Stimulated activated CD4-positive, alpha-beta T cell treated with anti-CD3 and anti-CD28 coated beads, Interleukin-4, amount 100 ng/mL, for 1 hour (primary cell): ENCODE data around the gene RNF4.
A peak's percentile ranks its signal among the peaks of the same experiment; 100 is the strongest.
"Not testable (repeated sequence)": the region's sequence is repeated elsewhere in the genome, so short reads cannot be mapped to it uniquely, and the experiment has no call there.

Source experiments
- DNase-seq: peaks from one replicate; pipeline ENCODE4 v3.0.0-alpha.2; 2020

The RNF4 gene, protein sequence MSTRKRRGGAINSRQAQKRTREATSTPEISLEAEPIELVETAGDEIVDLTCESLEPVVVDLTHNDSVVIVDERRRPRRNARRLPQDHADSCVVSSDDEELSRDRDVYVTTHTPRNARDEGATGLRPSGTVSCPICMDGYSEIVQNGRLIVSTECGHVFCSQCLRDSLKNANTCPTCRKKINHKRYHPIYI

DNA sequence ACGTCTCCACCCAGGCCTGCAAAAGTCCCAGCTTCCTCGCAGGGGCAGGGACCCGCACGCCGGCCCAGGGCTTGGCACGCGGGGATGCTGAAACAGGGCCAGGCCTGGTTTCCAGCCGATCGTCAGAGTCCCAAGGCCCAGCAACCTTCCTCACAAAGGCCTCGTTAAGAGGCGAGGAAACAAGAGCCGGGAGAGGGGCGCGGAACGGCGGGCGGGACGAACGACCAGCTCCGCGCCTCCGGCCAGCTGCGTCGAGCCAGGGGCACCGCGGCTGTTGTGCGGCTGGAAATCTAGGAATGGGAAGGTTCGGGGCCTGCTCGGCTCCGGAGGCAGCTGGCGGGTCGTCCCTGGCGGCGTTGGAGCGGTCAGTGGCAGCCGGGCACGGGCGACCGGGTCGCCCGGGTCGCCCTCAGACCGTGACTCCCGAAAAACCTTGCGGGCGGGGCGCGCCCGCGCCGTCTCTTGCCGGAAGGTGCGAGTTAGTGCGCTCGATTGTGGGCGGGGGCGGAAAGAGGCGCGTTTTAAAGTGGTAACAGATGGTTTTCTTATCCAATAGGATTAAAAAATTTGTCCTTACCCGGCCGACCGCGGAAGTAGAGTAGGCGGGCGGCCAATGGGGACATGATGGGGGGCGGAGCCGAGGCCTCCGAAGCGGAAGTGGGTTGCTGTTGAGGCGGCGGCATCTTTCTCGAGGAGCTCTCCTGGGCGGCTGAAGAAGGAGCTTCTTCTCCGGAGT, at the start of gene RNF4:
TSS of gene RNF4 (plus strand) at position 651 of the 736 bp plus-strand sequence. CDS start 21,388 bp downstream, outside the sequence.
- peak; percentile 94 for DNase-seq

DNA sequence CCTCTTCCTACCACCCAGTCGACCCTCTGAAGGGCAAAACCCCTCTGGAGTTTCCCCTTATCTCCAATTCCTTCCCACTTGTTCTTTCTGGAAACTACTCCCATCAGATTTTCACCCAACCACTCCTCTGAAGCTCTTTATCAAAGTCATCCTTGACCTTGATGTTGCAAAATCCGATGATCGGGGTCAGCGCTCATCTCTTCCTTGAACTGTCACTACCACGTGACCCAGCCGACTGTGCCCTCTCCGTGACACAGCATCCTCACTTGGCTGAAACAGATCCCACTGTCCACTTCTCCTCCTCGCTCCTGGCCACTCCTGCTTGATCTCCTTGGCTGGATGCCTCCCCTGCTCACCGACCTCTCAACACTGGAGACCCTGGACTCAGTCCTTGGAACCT, 49.1 kb upstream of the RNF4 start:
- DNase-seq: no peak

DNA sequence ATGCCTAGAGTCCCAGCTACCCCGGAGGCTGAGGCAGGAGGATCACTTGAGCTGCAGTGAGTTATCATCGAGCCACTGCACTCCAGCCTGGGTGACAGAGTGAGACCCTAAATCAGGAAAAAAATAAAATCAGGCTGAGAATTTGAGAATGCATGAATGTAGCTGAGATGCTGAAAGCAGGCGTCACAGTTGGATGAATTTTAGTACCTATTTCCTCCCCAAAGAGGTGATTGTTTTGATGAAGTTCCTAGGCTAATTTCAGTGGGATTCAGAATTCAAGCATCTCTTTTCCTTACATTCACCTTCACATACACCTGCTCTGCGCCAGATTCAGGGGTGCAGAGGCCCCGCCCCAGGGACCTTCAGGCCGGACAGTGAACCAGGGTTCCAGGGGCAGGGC, 47.0 kb upstream of the RNF4 start:
- no peak for DNase-seq

DNA sequence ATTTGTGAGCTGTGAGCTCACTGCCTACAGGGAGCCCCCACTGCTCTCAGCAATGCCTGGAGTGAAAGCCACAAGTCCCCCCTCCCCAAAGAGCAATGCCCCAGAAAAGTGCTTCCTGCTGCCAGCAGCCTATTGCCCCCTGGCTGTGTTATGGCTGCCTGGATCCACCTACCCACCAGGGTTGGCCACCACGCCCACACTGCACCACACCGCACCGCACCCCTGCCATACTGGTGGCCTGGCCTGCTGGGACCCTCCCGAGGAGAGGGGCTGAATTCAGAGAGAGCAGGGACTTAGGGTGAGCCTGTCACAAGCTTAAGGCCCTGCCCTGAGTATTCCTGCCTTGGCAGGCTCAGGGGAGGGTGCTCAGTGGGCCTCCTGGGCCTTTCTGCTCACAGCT, 45.8 kb upstream of the RNF4 start:
- DNase-seq: no peak

DNA sequence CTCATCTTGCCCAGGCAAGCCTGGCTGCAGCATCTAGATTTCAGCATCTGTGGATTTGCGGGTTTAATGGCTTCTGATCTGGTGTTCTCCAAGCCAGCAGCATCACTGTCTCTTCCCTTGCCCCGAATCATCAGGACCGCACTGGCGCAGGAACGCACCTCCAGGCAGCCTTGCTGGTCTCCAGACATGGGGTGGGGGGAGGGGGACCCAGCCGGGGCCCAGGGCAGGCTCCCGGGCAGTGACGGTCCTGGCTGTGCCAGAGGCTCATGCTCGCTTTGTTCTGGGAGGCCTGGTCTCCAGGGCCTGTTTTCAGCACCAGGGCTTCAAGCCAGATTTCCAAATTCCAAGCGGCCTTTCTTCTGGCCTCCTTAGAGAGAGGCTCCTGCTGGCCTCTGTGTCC, 45.2 kb upstream of the RNF4 start:
- no peak for DNase-seq

DNA sequence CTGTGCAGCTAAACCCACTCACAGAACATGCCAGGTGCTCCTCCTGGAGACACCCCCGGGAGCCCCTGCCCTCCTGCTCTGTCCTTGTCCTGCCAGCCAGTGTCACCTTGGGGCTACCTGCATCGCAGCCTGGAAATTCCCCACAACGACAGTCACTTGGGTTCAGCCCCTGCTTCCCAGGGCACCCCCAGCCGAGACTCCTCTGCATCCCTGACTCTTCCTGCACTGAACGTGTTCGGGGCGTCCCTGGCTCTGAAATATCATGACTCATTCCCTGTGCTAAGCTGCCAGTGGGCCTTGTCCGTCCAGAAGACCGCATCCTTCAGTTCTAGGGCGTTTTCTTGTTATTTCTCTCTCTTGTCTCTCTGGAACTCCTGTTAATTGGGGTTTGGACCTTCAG, 44.3 kb upstream of the RNF4 start:
- DNase-seq: no peak

DNA sequence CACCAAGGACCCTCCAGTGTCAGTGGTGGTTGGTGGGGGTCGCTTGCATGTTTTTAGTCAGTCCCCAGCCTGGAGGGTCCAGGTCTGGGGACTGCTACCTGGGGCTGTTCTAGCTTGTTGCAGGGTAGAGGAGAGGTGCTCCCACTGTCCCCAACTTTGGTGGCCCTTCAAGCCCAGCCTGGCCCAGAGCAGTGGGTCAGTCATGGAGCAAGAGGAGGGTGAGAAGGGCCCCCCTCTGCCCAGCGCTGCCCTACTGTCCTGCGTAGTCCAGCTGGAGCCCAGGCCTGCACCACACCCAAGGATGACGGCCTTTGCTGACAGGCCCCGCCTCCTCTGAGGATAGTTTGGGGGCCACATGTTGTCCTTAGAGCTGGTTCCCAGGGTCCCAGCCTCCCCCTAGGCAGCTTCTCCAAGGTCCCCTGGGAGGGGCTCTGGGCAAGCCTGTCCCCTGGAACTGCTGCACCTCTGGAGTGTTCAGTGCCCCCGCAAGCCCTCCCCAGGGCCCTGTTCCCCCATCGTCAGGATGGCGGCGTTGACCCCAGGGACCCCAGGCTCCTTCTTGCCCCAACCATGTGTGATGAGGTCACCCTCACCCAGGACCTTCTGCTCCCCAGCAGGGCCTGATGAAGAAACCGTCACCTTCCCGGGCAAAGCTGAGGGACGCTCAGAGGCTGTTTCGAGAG, 43.4 kb upstream of the RNF4 start:
- no peak for DNase-seq

DNA sequence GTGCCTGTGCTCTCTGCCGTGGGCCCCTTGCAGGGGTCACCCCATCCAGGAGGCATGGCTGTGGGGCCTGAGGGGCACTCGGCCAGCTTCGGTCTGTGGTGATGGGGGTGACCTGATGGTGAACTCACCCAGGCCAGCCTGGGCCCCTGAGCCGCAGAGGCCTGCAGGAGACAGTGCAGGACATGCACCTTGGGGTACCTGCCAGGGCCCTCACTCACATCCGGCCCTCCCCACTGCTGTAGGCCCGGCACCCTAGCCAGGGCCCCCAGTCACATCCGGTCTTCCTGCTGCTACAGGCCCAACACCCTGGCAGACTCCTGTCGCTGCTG, 42.9 kb upstream of the RNF4 start:
- no peak for DNase-seq

DNA sequence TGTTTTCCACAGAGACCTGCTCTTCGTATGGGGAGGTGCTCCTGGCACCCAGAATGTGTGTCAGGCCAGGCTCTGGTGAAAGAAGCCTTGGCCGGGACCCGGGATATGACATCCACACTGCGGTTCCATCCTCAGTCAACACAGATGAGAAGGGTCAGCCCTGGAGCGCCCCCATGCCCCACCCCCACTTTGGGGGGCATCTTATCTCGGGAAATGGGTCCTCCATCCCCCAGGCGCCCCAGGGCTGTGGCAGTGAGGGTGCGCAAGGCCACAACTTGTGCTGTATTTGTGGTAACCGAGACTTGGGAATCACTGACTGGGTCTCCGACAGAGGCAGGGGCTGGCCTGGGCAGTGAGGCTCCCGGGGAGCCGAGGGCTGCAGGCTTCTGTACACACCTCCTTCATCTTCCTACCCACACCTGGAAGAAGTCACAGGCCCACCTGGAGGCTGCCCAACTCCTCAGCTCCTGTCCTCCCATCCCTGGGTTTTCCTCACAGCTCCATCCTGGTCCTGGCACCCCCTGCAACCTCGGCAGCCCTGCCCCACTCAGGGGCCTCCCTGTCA, 42.1 kb upstream of the RNF4 start:
- DNase-seq: no peak

DNA sequence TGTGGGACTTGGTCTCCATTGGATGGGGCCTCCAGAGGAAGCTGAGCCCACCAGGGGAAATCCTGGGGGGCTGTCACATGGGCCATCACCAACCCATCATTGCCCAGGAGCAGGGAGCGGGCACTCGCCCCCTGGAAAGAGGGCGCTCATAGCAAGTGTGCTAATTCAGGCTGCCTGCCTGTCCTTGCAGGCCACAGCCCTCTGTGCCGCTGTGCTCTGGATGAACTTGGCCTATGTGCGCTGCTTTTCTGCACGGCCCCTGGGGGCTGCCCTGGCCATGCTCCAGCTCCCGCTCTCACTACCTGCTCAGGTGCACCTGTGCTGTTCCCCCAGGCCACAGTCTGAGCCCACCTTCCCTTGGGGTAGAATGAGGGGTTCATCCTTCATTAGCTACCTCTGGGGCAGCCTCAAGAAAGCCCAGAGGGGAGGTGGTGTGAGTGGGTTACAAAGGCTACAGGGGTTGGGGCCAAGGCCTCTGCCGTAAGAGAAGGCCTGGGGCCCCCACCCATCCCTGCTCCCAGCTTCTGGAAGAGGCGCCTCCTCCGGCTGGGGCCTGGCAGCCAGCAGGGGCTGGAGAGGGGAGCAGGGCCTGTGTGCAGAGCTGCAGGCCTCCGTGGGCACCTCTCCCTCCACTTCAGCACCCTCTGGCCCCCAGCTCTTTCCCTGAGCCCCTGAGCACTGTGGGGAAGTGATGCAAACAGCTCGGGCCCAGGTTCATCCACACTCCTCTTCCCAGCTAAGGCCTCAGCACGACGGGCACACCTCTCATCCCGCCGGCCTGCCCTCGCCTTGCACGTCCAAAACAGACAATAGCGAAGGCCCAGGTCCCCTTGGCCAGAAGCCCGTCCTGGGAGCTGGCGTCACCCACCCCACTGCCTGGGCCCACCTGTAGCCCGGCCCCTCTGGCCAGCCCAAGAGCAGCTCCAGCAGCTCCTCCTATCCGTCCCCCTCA, 41.2 kb upstream of the RNF4 start:
- no peak for DNase-seq

DNA sequence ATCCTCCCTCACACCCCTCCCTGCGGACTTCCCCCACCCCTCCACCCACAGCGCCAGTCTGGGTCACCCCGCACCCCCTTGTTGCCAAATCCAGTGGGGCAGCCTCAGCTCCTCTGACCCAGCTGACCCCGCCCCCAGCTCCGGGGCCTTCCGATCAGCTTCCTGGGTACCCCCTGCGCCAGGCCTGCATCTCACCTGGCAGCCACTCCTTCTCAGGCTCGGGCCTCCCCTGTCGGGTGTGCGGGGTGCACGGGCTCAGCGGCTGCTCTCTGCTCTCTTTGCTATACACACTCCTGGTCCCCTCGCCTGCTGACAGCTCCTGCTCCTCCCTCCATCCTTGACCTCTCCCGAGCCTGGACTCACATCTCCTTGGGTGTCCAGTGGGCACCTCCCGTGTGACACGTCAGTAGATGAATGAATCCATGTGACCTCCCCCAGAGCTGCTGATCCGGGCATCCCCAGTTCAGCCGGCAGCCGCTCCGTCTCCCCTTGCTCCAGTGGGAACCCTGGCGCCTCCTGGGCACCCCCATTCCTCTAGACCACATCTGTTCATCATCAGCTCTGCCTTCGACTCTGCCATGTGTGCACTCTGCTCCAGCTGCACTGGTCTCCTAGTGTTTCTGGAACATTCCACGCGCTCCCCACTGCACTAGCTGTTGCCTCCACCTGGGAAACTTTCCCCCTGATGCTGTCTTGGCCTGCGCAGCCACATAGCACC, 40.3 kb upstream of the RNF4 start:
- no peak for DNase-seq

DNA sequence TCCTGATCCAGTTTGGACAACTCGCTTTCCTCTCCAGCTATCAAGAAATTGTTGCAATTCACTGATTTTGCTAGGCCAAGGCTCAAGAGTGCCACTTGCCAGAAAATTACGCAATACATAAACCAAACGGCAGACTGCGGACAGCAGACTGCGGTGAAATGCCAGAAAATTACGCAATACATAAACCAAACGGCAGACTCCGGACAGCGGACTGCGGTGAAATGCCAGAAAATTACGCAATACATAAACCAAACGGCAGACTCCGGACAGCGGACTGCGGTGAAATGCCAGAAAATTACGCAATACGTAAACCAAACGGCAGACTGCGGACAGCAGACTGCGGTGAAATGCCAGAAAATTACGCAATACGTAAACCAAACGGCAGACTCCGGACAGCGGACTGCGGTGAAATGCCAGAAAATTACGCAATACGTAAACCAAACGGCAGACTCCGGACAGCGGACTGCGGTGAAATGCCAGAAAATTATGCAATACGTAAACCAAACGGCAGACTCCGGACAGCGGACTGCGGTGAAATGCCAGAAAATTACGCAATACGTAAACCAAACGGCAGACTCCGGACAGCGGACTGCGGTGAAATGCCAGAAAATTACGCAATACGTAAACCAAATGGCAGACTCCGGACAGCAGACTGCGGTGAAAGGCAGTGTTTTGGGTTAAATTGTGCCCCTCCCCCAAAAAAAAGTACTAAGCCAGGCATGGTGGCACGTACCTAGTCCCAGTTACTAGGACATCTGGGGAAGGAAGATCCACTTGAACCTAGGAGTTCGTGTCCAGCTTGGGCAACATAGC, 38.8 kb upstream of the RNF4 start:
- DNase-seq: not testable (repeated sequence)

DNA sequence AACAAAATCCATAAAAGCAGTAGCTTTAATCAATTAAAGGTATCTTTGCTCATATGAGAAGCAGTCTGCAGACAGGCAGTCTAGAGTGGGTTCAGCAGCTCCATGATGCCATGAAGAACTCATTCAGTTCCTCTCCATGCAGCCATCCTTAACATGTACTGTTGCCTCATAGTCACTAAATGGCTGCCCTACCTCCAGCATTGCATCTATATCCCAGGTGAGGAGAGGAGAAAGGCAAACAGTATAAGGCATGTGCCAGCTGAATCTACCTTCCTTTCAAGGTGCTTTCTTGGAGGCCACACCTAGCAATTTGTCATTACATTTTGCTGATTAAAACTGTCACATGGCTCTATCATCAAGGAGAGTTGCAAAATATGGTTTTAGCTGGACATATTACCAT, 36.9 kb upstream of the RNF4 start:
- no peak for DNase-seq

DNA sequence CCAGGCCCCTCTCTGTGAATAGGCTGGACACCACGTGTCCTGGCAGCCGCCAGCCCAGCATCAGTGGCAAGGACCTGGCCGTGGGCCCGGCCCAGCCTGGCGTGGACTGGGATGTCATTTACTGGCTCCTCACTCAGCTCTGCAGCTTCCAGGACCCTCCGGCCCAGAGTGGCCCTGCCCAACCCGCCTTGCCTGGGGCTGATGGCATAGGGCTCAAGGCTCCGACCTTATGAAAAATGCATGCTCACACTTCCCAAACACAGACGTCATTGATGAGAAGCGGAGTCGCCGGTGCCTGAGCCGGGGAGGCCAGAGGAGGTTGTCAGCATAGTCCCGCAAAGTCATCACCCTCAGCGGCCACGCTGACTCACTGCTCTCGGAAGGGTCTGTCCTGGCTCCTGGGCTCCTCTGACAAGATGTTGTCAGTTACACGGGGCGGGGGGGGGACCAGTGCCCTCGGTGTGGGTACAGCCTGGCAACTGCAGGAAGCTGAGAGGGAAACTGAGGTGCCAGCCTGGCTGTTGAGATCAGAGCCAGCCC, 35.8 kb upstream of the RNF4 start:
- DNase-seq: no peak

DNA sequence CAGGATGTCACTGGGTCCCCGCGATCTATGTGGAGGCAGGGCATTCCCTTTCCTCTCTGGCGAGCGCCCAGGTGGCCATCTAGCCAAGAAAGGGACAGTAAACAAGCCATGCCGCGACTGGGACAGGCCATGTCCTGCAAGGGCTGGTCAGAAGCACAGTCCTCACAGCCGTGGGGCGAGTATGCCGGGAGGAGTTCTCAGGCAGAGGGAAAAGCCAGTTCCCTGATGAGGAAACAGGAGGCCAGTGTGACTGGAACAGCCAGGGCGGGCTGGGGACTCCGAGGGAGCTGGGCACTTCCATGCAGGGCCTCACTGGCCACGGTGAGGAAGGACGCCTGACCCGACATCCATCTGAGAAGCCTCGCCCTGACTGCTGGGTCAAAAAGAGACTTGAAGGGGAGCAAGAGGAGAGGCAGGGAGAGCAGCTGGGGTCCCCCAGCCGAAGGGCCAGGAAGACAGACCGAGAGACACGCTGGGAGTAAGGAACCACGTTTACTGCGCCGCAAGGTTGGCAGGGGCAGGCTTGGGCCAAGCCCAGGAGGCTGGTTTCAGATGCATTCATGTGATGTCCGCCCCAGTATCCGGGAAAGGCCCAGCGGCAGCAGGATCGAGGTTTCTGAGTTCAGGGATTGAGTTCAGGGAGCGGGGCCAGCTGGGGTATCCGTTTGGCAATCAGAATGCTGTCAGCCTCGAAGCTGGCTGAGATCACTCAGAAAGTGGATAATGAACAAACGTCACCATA, 35.1 kb upstream of the RNF4 start:
- DNase-seq: no peak

DNA sequence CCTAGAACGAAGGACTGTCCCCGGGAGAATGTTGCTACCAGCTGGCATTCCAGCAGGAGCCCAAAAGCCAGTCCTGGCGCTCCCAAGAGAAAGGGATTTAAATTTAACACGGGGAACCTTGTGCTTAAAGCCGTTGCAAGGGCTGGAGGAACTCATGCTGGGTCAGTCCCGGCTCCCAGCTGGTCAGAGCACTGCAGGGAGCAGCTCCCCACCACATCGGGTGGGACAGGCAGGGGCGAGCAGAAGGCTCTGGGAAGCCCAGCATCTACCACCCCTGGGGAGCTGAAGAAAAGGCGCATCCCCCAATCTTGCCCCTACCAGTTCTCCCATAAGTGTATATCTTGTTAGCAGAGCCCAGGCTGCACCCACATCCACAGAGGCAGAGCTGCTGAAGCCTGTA, 34.5 kb upstream of the RNF4 start:
- no peak for DNase-seq

DNA sequence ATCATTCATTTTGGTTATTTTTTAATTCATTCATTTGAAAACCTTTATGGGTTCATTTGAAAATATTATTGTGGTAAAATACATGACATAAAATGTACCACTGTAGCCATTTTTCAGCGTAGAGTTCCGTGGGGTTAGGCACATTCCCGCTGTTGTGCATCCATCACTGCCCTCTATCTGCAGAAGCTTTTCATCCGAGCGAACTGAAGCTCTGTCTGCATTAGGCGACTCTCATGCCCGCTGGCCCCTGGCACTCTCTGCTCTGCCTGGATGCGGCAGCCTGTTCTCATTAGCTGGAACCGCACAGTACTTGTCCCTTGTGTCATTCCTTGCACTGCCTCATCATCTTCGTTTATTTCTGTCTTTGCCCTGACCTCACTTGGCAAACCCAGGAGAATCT, 32.6 kb upstream of the RNF4 start:
- DNase-seq: no peak

DNA sequence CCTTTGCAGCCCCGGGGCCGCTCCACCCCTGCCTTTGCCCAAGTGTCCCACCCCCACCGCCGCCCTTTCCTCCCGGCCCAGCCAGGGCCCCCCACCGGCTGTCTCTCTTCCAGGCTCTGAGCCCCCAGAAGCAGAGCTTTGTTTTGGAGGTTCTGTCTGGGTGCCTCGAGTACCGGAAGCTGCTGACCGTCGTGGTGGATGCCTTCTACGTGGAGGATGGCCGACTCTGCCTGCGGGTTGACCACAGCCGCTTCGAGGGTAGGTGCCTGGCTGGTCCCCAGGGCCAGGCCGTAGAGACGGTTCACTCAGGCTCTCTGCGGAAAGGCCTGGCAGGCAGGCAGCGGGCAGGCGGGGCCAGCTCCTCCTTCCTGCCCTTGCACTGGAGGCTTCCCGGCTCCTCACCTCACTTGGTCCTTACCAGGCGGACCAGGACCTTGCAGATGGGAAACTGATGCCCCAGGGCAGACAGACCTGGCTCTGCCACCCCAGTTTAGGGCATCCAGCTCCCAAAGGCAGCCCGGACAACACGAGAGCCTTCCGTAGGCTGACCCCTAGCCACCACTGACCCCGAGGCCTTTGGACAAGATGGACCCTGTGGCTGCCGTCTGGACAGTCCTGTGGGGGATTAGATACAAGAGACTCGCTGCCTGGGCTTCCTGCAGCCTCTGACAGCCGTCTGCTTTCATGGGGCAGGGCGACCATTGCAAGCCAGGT, 32.0 kb upstream of the RNF4 start:
- DNase-seq: no peak

DNA sequence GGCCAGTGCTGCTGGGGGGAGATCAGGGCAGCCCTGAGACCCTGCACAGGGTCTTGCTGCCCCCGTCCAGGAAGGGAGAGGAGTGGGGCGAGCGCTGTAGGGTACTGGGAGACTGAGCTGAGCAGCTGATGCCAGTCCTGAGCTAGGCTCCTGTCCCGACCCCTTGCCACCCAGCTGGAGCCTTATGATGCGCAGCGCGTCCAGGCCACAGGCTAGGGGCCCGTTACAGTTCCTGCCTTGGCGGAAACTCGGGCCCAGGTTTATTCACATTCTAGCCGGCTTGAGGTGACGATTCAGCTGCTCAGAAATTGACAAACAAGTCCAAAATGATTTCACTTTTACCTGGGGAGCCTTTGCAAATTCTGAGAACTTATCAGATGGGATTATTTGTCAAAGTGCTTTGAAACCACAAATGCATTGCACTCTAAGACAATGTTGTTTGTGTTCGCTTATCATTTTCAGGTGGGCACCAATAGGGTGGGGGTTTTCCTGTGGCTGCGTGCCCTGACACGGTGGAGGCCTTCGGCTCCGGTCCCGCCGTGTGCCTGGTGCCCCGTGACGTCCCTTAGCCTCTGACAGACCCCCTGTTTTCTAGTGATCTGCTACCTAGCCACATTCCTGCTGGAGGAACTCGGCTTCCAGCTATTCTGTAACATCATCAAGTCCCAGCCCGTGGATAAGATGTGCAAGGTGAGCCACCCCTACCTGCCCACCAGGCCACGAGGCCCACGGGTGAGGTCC, 31.3 kb upstream of the RNF4 start:
- no peak for DNase-seq
